Ramos (cell line): ENCODE results near the gene TBC1D22A.

ENCODE experiments used
- in situ Hi-C: fragments of 300-500 bp; cut with MboI; formaldehyde crosslinking; loops from one replicate; pipeline ENCODE4 v1.14.3; 2022; ENCODE audit warnings: low sequenced_read_pairs; ENCODE audit not compliant: unreplicated experiment

Gene TBC1D22A

GRCh38 chr22:47147572-47147971, 385.1 kb downstream of the TBC1D22A start:
- in situ Hi-C loops = no loop called here

- in situ Hi-C loops = no loop called here
Measured at GRCh38 chr22:47148510-47148909, 386.1 kb downstream of the TBC1D22A start.

GRCh38 chr22:47148956-47149728, 386.7 kb downstream of the TBC1D22A start:
- in situ Hi-C loops = no loop called here

- in situ Hi-C loops = no loop called here
Measured at GRCh38 chr22:47149976-47150375, 387.5 kb downstream of the TBC1D22A start.

GRCh38 chr22:47150426-47150825, 388.0 kb downstream of the TBC1D22A start:
- in situ Hi-C loops = no loop called here

GRCh38 chr22:47151064-47151463, 388.6 kb downstream of the TBC1D22A start:
- in situ Hi-C loops = no loop called here

GRCh38 chr22:47151490-47151889, 389.0 kb downstream of the TBC1D22A start:
- in situ Hi-C loops = no loop called here

- in situ Hi-C loops = no loop called here
Measured at GRCh38 chr22:47152236-47152635, 389.8 kb downstream of the TBC1D22A start.

- in situ Hi-C loops = no loop called here
Measured at GRCh38 chr22:47152938-47153337, 390.5 kb downstream of the TBC1D22A start.

GRCh38 chr22:47153854-47154525, 391.5 kb downstream of the TBC1D22A start:
- in situ Hi-C loops = no loop called here

GRCh38 chr22:47154621-47155081, 392.2 kb downstream of the TBC1D22A start:
- in situ Hi-C loops = no loop called here

GRCh38 chr22:47155131-47155885, 392.9 kb downstream of the TBC1D22A start:
- in situ Hi-C loops = no loop called here

GRCh38 chr22:47155912-47156311, 393.5 kb downstream of the TBC1D22A start:
- in situ Hi-C loops = no loop called here

- in situ Hi-C loops = no loop called here
Measured at GRCh38 chr22:47156352-47157092, 394.1 kb downstream of the TBC1D22A start.

- in situ Hi-C loops = no loop called here
Measured at GRCh38 chr22:47157093-47157420, 394.6 kb downstream of the TBC1D22A start.

- in situ Hi-C loops = no loop called here
Measured at GRCh38 chr22:47157486-47158270, 395.2 kb downstream of the TBC1D22A start.

- in situ Hi-C loops = no loop called here
Measured at GRCh38 chr22:47158457-47158856, 396.0 kb downstream of the TBC1D22A start.

GRCh38 chr22:47159592-47159991, 397.1 kb downstream of the TBC1D22A start:
- in situ Hi-C loops = no loop called here

- in situ Hi-C loops = no loop called here
Measured at GRCh38 chr22:47160141-47160541, 397.7 kb downstream of the TBC1D22A start.
